ENCODE results near the gene ADAMTS1.

Gene ADAMTS1

GRCh38 chr21:26844258-26845065 is 747 bp downstream of the ADAMTS1 start:
- no peak for DNase-seq (ENCODE audit: low read depth)

- no peak for DNase-seq (ENCODE audit: low read depth)
Measured at GRCh38 chr21:26843933-26844257, 1.3 kb downstream of the ADAMTS1 start.

- DNase-seq (ENCODE audit: low read depth) = no peak
Measured at GRCh38 chr21:26842974-26843932, 2.0 kb downstream of the ADAMTS1 start.

DNA sequence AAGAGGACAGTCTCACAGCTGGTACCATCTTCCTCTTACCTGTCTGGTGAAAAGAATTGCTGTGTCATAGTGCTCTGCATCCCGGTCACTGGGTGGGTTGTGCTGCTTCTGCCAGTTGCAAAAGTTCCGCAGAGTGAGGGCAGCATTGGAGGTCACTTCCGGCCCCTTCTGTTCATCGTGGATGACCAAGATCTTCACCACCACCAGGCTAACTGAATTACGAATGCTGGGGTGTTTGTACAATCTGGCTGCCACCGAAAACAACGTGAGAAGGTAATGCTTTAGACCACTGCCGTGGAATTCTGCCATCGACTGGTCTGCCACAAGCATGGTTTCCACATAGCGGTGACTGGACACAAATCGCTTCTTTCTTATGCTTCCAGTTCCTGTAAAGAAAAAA is 2.9 kb downstream of the ADAMTS1 start:
- no peak for DNase-seq (ENCODE audit: low read depth)

GRCh38 chr21:26840912-26841311 is 4.3 kb downstream of the ADAMTS1 start:
- no peak for DNase-seq (ENCODE audit: low read depth)

GRCh38 chr21:26840201-26840600 is 5.0 kb downstream of the ADAMTS1 start:
- DNase-seq (ENCODE audit: low read depth) = no peak

DNA sequence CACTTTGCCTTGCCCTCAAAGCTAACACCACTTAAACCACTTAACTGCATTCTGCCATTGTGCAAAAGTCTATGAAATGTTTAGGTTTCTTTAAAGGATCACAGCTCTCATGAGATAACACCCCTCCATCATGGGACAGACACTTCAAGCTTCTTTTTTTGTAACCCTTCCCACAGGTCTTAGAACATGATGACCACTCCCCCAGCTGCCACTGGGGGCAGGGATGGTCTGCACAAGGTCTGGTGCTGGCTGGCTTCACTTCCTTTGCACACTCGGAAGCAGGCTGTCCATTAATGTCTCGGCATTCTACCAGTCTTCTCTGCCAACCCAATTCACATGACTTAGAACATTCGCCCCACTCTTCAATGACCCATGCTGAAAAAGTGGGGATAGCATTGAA is 7.7 kb downstream of the ADAMTS1 start:
- no peak for DNase-seq (ENCODE audit: low read depth)

- no peak for DNase-seq (ENCODE audit: low read depth)
Measured at GRCh38 chr21:26836528-26836927, 8.7 kb downstream of the ADAMTS1 start.

- DNase-seq (ENCODE audit: low read depth) = no peak
Measured at GRCh38 chr21:26835714-26836265, 9.4 kb downstream of the ADAMTS1 start.

DNA sequence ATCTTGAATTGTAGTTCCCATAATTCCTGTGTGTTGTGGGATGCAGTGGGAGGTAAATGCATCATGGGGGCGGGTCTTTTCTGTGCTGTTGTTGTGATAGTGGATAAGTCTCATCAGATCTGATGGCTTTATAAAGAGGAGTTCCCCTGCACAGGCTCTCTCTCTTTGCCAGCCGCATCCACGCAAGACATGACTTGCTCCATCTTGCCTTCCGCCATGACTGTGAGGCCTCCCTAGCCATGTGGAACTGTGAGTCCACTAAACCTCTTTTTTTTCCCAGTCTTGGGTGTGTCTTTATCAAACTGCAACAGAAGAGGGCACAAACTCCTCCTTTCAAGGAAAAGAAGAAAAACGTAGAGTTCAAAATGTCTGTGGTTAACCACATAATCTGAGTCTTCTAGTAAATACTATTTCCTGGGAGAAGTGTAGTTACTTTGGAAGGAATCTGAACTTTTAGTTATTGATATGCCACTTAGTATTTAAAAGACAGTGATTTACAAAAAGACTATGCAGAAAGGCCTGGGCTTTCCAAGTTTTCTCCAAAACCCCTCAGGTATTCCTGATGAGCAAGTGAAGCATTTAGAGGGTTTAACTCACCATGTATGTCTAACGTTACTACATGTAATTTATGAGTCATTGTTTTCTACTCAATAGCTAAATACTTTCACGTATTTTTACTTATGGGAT is 10.0 kb downstream of the ADAMTS1 start:
- DNase-seq (ENCODE audit: low read depth) = no peak

DNA sequence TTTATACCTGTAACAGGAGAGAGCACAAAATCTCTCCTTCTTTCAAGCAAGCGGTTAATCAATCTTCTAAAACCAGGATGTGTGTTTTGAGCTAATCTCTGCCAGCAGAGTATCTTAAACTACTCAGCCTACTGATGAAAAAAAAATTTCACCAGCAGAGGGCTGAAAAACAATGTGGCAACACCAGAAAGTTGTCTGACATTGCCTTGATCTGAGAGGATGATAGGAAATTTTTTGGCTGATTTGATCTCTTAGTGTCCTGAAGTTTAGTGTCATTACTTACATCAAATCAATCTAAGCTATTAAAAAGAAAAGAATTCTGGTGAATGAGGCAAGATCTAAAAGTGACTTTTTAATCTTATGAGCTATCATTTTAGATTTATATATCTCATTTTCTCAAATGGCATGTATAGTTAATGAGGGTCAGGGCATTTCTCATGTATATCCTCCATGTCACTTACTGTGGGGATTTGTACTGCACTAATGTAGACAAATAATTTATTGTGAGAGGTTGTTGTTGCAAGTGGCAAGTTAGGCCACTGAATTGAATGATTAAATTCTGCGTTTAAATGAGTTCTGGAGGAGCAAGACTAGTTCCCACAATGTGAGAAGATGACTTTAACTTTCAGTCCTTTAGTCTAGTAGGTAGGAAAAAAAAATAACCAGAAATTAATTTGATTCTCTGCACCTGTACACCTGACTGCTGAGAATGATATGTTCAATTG is 10.9 kb downstream of the ADAMTS1 start:
- no peak for DNase-seq (ENCODE audit: low read depth)

DNA sequence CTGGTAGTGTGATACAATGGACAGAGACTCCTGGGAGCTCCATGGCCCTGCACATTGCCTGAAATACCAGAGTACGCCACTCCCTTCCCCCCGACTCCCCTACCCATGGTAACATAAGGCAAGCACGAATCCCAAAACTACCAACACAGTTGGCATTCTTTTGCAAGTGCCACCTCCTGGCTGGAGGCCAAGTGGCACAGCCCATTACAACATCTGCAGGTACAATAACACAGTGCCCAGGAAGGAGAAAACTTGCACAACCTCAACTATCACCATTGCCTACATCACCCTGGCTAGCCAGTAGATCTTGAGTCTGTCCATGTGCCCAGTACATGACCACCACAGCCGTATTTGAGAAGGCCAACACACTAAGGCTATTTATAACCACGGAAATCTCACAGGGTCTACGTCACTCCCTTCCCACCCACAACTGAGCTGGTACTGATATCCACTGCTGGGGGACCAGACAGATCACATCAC is 11.7 kb downstream of the ADAMTS1 start:
- no peak for DNase-seq (ENCODE audit: low read depth)

DNA sequence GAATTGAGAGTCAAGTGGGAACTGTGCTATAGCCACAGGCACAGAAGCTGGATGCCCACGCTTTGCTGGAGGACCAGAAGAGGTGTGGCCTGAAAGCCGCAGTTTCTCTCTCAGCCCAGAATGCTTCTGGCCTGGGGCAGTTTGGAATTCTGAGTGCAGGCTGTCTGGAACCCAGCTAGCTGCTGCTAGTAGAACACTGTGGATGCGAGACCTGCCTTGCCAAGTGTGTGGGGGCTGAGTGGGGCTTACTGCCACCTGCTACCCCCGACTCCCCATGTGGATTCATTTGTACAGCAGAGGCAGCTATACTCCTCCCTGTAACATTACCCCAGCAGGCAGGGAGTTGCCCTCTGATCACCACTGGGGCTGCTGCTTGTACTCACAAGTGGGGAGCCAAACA is 12.2 kb downstream of the ADAMTS1 start:
- DNase-seq (ENCODE audit: low read depth) = no peak

GRCh38 chr21:26832546-26832945 is 12.7 kb downstream of the ADAMTS1 start:
- no peak for DNase-seq (ENCODE audit: low read depth)

DNA sequence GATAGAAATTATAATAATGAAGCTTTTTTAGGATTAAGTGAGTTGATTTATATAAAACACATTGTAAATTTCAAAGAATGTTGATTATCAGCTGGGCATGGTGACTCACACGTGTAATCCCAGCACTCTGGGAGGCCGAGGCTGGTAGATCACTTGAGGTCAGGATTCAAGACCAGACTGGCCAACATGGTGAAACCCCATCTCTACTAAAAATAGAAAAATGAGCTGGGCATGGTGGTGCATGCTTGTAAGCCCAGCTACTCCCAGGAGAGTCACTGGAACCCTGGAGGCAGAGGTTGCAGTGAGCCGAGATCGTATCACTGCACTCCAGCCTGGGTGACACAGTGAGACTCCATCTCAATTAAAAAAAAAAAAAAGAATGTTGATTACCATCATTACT is 18.4 kb downstream of the ADAMTS1 start:
- DNase-seq (ENCODE audit: low read depth) = no peak

DNA sequence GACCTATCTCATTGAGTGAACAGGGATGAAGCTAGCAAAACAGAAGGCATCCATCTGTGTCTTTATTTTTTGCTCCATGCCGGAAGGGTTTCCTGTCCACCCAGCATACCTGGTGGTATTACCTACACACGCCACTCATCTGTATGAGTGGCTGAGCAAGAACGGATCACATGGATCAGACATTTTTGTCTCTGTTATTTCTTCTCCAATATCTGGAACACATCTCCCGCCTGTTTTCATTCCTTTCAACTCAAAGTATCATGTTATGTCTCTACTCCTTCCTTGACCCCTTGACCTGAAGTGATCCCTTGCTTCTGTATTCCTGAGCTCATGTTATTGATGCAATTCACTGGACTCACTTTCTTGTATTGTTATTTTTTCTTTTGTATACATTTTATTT is 24.7 kb downstream of the ADAMTS1 start:
- DNase-seq (ENCODE audit: low read depth) = no peak

DNA sequence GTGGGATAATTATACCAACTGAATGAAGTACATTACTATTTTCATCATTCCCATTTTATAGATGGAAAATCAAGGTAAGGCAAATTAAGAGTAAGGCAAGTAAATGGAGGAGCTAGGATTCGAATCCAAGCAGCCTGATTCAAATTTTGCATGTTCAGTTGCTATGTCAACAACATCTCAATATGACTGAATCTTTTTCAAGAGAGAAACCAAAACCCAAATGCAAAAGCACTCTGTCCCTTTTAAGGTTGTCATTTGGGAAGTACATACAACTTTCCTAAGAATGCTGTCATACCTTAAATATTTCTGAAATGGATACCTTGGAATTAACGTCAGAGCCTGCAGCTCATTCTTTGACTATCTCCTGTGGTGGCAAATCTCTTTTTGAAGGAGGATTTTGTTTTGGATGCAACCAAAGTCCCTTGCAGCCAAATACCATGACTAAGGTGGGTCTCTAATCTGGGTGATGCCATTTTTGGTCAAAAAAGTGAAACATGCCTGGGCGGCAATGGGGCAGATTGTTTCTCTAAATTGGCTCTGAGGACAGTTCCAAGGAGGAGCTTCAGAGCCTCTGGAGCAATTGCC is 25.4 kb downstream of the ADAMTS1 start:
- DNase-seq (ENCODE audit: low read depth) = no peak

- DNase-seq (ENCODE audit: low read depth) = no peak
Measured at GRCh38 chr21:26818906-26819305, 26.3 kb downstream of the ADAMTS1 start.

GRCh38 chr21:26815197-26815596 is 30.0 kb downstream of the ADAMTS1 start:
- no peak for DNase-seq (ENCODE audit: low read depth)

GRCh38 chr21:26814386-26814785 is 30.8 kb downstream of the ADAMTS1 start:
- no peak for DNase-seq (ENCODE audit: low read depth)

DNA sequence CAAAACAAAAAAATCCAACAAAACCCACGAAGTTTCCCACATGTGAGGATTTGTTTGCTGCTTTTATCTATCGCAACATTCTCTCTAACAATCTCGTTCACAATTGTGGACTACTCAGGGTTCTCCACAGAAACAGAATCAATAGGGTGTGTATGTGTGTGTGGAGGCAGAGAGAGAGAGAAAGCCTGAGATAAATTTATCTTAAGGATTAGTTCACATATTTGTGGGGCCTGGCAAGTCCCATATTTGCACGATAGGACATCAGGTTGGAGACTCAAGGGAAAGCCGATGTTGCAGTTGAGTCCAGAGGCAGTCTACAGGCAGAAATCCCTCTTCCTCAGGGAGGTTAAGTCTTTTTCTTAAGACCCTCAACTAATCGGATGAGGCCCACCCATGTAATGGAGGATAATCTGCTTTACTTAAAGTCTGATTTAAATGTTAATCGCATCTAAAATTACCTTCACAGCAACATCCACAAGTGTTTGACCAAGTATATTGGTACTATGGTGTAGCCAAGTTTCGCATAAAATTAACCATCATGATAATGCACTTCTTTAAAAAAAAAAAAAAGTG is 31.7 kb downstream of the ADAMTS1 start:
- DNase-seq (ENCODE audit: low read depth) = no peak
